VCaP (cell line): Measurements from ENCODE around the gene CNPY2.
"Not testable (repeated sequence)": the region's sequence is repeated elsewhere in the genome, so short reads cannot be mapped to it uniquely, and the experiment has no call there.

Experiments
- H3K27ac ChIP-seq: fragments of 450-650 bp; 2 replicates; pipeline ENCODE4 v1.5.1; 2017
- CTCF ChIP-seq: fragments of 450-650 bp; conservative IDR thresholded peaks from 2 replicates; pipeline ENCODE4 v1.5.1; 2017; ENCODE audit warnings: mild to moderate bottlenecking, moderate library complexity

CNPY2 gene

GRCh38 chr12:56267443-56268071 is 48.2 kb downstream of the CNPY2 start:
- TF ChIP-seq CTCF, result no peak
- peak overlapping the region; percentile 79 for H3K27ac ChIP-seq

- peak; percentile 70 for TF ChIP-seq CTCF
- H3K27ac ChIP-seq, result peak within 1 kb of the TSS; percentile 79
These were observed 48.9 kb downstream of the CNPY2 start, which contains the start of gene COQ10A for GRCh38 chr12:56266693-56267442. COQ10A (plus strand) TSS chr12:56266942; CDS start chr12:56267119, 177 bp downstream.

GRCh38 chr12:56266068-56266692 is 49.6 kb downstream of the CNPY2 start:
- H3K27ac ChIP-seq, result peak overlapping the region; percentile 79

GRCh38 chr12:56262955-56263354 is 52.8 kb downstream of the CNPY2 start:
- not testable (repeated sequence) for H3K27ac ChIP-seq

GRCh38 chr12:56261503-56262232 is 54.1 kb downstream of the CNPY2 start:
- no peak overlapping the region for H3K27ac ChIP-seq

GRCh38 chr12:56260921-56261320 is 54.9 kb downstream of the CNPY2 start:
- no peak for TF ChIP-seq CTCF
- no peak overlapping the region for H3K27ac ChIP-seq

More at GRCh38 chr12:56261503-56262232, 54.1 kb downstream of the CNPY2 start:
- no peak for TF ChIP-seq CTCF

- H3K27ac ChIP-seq, result no peak overlapping the region
- TF ChIP-seq CTCF, result no peak
These were observed 55.4 kb downstream of the CNPY2 start for GRCh38 chr12:56260380-56260779.
